Activated T-cell treated with anti-CD3 and anti-CD28 coated beads, Interleukin-2, amount 50 U/mL, for 24 hours (primary cell): Measurements from ENCODE around the gene ACAD8.
A peak's percentile ranks its signal among the peaks of the same experiment; 100 is the strongest.

Experiments
- DNase-seq: peaks from one replicate; pipeline ENCODE4 v3.0.0-alpha.2; 2020
- H3K27ac Mint-ChIP-seq: 2 replicates; pipeline ENCODE4 v1.8.0; 2020; ENCODE audit warnings: mild to moderate bottlenecking, mixed read lengths
- H3K27me3 Mint-ChIP-seq: 2 replicates; pipeline ENCODE4 v1.8.0; 2020; ENCODE audit warnings: mixed read lengths
- H3K36me3 Mint-ChIP-seq: 2 replicates; pipeline ENCODE4 v1.8.0; 2020; ENCODE audit warnings: low read depth, mixed read lengths
- H3K4me1 Mint-ChIP-seq: 2 replicates; pipeline ENCODE4 v1.8.0; 2020; ENCODE audit warnings: low read depth, mixed read lengths
- H3K4me3 Mint-ChIP-seq: 2 replicates; pipeline ENCODE4 v1.8.0; 2020; ENCODE audit warnings: mild to moderate bottlenecking, moderate library complexity, mixed read lengths
- H3K9me3 Mint-ChIP-seq: 2 replicates; pipeline ENCODE4 v1.8.0; 2020; ENCODE audit warnings: mixed read lengths

The ACAD8 gene

DNA sequence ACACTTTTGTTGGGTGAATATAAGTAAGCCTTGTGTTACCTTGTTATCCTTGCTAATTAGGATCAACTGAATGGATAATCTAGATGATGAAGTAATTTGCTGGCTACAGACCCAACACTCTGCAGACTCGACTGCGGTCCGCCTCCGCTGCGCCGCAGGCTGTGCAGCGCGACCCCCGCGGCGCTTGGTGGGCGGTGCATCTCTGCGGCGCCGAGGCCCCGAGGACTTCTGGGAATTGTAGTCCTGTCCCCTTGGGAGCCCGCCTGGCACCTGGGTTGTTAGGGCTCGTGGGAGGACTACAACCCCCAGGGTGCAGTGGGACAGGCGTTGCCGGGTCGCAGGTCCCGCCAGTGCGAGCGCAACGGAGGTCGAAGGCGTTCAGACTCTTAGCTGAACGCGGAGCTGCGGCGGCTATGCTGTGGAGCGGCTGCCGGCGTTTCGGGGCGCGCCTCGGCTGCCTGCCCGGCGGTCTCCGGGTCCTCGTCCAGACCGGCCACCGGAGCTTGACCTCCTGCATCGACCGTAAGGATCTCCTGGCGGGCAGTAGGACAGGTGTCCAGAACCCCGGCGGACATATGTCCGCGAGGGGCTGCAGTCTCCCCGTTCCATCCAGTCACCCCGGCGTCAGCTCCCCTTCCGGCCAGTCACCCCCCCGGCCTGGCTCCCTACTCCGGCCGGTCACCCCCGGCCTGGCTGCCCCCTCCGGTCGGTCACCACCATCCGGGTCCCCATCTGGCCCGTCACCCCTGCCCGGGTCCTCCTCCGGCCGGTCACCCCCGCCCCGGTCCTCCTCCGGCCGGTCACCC lies at the start of gene ACAD8, which contains the start of gene THYN1:
TSS of gene ACAD8 (plus strand) at position 381 of the 806 bp plus-strand sequence. CDS start at position 414, 33 bp downstream.
TSS of gene THYN1 (minus strand) at position 165 of the 806 bp plus-strand sequence. CDS start 470 bp downstream, outside the sequence.
- Mint-ChIP-seq H3K4me3 (peak within 1 kb of the TSS; percentile 86), H3K27ac (peak within 1 kb of the TSS; percentile 88), H3K9me3 (no peaks in the 10 kb centered on the region), H3K36me3 (peaks cover 71% of the 10 kb centered on the region), H3K27me3 (no peaks in the 10 kb centered on the region), H3K4me1 (peaks cover 47% of the 10 kb centered on the region)
- peak; percentile 94 for DNase-seq

DNA sequence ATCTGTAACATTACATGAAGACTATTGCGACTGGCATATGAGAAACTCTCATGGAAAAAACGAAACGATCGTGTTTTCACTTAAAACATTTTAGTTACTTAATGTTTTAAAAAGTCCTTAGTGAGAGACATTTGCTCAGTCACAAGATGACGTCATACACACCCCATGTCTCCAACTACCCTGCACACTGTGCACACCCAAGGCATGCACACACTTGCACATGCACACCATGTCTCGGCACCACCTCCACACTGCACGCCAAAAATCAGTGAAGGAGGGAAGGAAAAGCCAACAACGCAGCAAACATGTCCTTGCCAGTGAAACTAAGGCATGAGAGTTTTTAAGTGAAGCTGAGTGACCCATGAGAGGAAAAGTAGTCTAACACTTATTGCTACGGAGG lies 47.6 kb upstream of the ACAD8 start:
- H3K9me3 Mint-ChIP-seq = no peaks in the 10 kb centered on the region
- no peaks in the 10 kb centered on the region for H3K4me1 Mint-ChIP-seq
- H3K27me3 Mint-ChIP-seq = no peaks in the 10 kb centered on the region
- no peak overlapping the region for H3K27ac Mint-ChIP-seq
- no peak overlapping the region for H3K4me3 Mint-ChIP-seq
- DNase-seq = no peak
- H3K36me3 Mint-ChIP-seq = peaks cover 98% of the 10 kb centered on the region

GRCh38 chr11:134206185-134206584 lies 47.2 kb upstream of the ACAD8 start:
- H3K27ac Mint-ChIP-seq = no peak overlapping the region

DNA sequence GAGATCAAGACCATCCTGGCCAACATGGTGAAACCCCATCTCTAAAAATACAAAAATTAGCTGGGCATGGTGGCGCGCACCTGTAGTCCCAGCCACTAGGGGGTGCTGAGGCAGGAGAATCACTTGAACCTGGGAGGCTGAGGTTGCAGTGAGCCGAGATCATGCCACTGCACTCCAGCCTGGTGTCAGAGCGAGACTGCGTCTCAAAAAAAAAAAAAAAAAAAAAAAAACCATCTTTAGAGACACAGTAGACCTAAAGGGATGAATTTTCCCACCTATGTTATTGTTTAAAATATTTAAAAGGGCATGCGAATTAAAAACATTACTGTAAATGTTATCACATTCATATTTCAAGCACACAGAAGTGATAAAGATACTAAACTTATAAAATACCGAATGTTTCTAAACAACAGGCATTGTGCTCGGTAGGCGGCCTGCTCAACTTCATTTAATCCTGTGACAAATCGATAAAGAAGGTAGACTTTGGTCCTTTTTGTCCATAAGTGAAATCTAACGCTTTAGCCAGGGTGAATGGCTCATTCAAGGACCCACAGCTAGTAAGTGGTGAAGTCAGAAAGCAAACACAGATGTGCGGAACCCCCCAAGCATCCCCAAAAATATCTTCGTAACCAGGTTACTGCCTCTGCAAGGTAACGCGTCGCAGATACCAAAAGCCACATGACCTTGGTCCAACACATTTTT lies 45.7 kb upstream of the ACAD8 start:
- H3K27ac Mint-ChIP-seq = no peak overlapping the region
- H3K27me3 Mint-ChIP-seq = no peaks in the 10 kb centered on the region
- H3K9me3 Mint-ChIP-seq = no peaks in the 10 kb centered on the region
- peak; percentile 74 for DNase-seq
- peaks cover 1% of the 10 kb centered on the region for H3K4me1 Mint-ChIP-seq
- peaks cover 97% of the 10 kb centered on the region for H3K36me3 Mint-ChIP-seq
- H3K4me3 Mint-ChIP-seq = no peak overlapping the region

More at GRCh38 chr11:134206185-134206584, 47.2 kb upstream of the ACAD8 start:
- Mint-ChIP-seq H3K9me3 (no peaks in the 10 kb centered on the region), H3K4me1 (peaks cover 1% of the 10 kb centered on the region), H3K36me3 (peaks cover 98% of the 10 kb centered on the region), H3K27me3 (no peaks in the 10 kb centered on the region), H3K4me3 (no peak overlapping the region)
- no peak for DNase-seq

DNA sequence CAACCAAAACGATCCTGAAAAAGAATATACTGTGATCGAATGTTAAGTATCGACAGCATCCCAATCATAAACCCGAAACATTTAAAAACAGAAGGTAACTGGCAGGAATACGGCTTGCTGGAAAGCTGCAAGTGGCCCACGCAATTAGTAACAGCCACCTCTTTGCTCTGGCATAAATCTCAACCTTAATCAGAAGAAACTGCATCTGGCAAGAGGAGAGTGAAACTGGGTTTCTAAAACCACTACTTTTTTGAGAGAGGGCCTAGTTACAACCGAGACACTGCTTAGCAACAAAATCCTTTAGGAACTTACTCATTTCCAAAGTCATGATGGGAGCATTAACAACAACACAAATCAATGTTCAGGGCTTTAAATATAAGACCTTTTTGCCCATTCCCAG lies 37.5 kb upstream of the ACAD8 start:
- H3K9me3 Mint-ChIP-seq = no peaks in the 10 kb centered on the region
- DNase-seq = no peak
- H3K4me3 Mint-ChIP-seq = no peak overlapping the region
- H3K27me3 Mint-ChIP-seq = no peaks in the 10 kb centered on the region
- H3K36me3 Mint-ChIP-seq = peaks cover 88% of the 10 kb centered on the region
- no peak overlapping the region for H3K27ac Mint-ChIP-seq
- peaks cover 46% of the 10 kb centered on the region for H3K4me1 Mint-ChIP-seq

DNA sequence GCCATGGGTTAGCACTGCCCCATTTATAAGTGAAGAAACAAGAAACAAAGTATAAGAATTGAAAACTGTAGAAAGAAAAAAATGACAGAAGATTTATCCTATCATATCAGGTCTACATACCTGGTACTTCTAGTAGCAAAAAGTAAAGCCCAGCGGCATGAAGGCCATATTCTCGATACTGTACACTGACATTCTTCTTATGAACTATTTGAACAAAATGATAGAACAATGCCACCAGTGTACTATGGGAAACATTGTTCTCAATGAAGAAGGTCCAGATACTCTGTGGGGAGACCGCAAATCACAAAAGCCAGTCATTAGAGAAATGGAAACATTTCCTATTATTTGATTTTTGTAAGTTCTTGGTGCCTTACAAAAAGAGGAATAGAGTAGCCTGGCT lies 36.6 kb upstream of the ACAD8 start:
- no peak for DNase-seq
- Mint-ChIP-seq H3K27me3 (no peaks in the 10 kb centered on the region), H3K27ac (no peak overlapping the region), H3K9me3 (no peaks in the 10 kb centered on the region), H3K4me1 (peaks cover 55% of the 10 kb centered on the region), H3K4me3 (no peak overlapping the region), H3K36me3 (peaks cover 88% of the 10 kb centered on the region)

DNA sequence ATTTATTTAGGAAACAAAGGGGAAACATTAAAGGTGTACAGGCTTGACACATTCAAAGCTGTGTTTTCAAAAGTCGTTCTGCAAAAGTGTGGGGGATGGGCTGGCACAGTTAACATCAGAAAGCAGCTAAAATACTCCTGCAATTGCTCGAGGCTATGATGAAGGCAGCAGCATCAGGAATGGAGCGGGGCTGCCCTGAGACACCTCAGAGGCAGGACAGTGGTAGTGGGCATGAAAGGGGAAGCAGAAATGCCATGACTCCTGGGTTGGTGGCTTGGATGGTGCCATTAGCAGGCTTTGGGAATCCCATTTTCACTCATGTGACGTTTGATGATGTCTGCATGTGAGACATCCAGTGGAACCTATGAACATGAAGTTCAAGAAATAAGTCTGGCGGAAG lies 30.2 kb upstream of the ACAD8 start:
- Mint-ChIP-seq H3K27me3 (no peaks in the 10 kb centered on the region), H3K4me1 (peaks cover 68% of the 10 kb centered on the region), H3K4me3 (peak overlapping the region; percentile 95), H3K36me3 (peaks cover 63% of the 10 kb centered on the region), H3K9me3 (no peaks in the 10 kb centered on the region), H3K27ac (peak overlapping the region; percentile 96)
- DNase-seq = no peak

DNA sequence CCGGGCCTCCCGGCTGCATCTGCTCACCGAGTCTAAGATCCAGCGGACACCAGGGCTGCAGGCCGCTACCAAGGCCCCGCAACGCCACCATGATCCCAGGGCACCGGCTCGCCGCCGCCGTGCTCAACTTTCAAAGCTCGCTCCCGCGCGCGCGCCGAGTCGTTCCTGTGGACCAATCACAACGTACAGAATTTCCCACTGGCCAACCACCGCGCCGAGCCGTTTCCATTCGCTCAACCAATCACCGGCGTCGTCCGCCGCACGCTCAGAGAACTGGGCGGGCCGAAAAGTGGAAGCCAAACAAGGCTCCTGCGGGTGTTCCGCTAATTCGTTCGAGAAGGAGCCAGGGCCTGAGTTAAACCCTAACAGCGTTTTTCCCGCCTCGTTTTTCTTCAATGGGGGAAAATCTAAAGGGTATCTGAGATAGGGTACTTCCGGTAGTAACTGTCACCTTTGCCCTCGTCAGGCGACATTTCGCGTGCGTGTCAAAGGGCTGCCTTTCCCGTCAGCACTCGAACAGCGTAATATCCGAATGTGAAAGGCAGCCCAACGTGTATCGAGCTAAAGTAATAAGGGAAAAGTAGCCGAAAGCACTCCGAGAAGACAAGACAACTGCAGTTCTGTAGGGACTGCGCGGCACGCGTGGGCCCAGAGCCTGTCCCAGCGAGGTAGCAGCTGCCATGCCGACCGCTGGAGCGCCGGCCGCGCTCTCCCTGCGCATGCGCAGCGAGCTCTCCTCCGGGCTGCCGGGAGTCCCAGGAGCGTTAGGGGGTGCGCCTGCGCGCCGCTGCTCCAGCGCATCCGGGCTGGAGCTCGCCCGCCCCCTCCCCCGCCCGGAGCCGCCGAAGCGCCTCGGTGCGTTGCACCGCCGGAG lies 29.3 kb upstream of the ACAD8 start, which contains the start of the genes NCAPD3 and VPS26B:
TSS of gene NCAPD3 (minus strand) at position 132 of the 874 bp plus-strand sequence. CDS start at position 91, 41 bp downstream.
TSS of gene VPS26B (plus strand) at position 836 of the 874 bp plus-strand sequence. CDS start 452 bp downstream, outside the sequence.
- H3K4me1 Mint-ChIP-seq = peaks cover 68% of the 10 kb centered on the region
- peak within 1 kb of the TSS; percentile 99 for H3K27ac Mint-ChIP-seq
- peak; percentile 95 for DNase-seq
- H3K9me3 Mint-ChIP-seq = no peaks in the 10 kb centered on the region
- peaks cover 56% of the 10 kb centered on the region for H3K36me3 Mint-ChIP-seq
- peak within 1 kb of the TSS; percentile 95 for H3K4me3 Mint-ChIP-seq
- H3K27me3 Mint-ChIP-seq = no peaks in the 10 kb centered on the region

GRCh38 chr11:134224710-134225664 lies 28.4 kb upstream of the ACAD8 start:
- peaks cover 54% of the 10 kb centered on the region for H3K36me3 Mint-ChIP-seq
- no peaks in the 10 kb centered on the region for H3K27me3 Mint-ChIP-seq
- no peaks in the 10 kb centered on the region for H3K9me3 Mint-ChIP-seq
- DNase-seq = peak; percentile 78
- H3K4me1 Mint-ChIP-seq = peaks cover 74% of the 10 kb centered on the region
- H3K27ac Mint-ChIP-seq = peak overlapping the region; percentile 85
- peak overlapping the region; percentile 95 for H3K4me3 Mint-ChIP-seq

GRCh38 chr11:134226806-134227325 lies 26.5 kb upstream of the ACAD8 start:
- Mint-ChIP-seq H3K4me3 (peak overlapping the region; percentile 86), H3K36me3 (peaks cover 44% of the 10 kb centered on the region), H3K27ac (no peak overlapping the region), H3K27me3 (no peaks in the 10 kb centered on the region), H3K9me3 (no peaks in the 10 kb centered on the region), H3K4me1 (peaks cover 74% of the 10 kb centered on the region)
- no peak for DNase-seq

DNA sequence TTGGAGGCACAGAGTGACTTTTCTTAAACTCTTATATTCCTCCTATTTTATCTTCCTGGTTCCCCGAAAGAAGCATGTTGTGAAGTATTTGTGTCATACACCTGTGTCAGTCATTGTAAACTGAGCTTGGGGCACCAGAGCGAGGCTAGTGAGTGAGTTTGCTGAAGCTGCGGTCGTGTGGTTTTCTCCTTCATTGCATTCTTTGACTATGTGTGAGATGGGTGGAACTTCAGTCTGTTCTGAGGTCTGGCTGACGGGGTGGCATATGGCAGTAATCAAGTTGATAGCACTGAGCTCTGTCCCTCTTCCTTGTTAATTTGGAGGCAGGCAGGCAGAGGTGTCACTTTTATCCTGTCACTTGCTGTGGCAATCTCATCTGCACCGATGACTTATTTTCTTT lies 24.7 kb upstream of the ACAD8 start:
- H3K9me3 Mint-ChIP-seq = no peaks in the 10 kb centered on the region
- no peaks in the 10 kb centered on the region for H3K27me3 Mint-ChIP-seq
- H3K4me1 Mint-ChIP-seq = peaks cover 72% of the 10 kb centered on the region
- H3K36me3 Mint-ChIP-seq = peaks cover 35% of the 10 kb centered on the region
- peak overlapping the region; percentile 69 for H3K27ac Mint-ChIP-seq
- DNase-seq = no peak
- H3K4me3 Mint-ChIP-seq = no peak overlapping the region

DNA sequence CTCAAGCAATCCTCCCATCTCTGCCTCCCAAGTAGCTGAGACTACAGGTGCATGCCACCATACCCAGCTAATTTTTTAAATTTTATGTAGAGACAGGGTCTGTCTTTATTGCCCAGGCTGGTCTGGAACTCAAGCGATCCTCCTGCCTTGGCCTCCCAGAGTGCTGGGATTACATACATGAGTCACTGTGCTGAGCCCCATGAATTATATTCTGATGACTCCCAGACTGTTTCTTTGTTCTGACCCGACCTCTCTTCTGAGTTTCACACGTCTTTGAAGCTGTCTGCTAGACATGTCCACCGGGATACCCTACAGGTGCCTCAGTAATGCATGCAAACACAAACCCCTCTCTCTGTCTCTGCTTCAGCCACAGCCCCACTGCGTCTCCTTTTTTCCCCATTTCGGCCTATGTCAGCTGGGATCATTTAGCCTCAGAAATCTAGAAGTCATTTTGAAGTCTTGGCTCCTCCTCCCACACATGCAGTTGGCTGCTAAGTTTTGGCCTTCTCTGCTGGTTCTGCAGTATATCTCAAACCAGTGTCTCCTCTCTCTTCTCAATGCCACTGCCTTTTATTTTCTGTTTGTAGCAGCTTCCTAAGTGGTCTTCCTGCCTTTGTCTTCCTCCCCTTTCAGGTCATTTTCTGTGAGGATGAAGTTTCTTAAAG lies 24.1 kb upstream of the ACAD8 start:
- no peak overlapping the region for H3K4me3 Mint-ChIP-seq
- no peak for DNase-seq
- H3K27ac Mint-ChIP-seq = no peak overlapping the region
- H3K9me3 Mint-ChIP-seq = no peaks in the 10 kb centered on the region
- peaks cover 29% of the 10 kb centered on the region for H3K36me3 Mint-ChIP-seq
- peaks cover 72% of the 10 kb centered on the region for H3K4me1 Mint-ChIP-seq
- H3K27me3 Mint-ChIP-seq = no peaks in the 10 kb centered on the region

GRCh38 chr11:134230339-134230738 lies 23.0 kb upstream of the ACAD8 start:
- peak overlapping the region; percentile 48 for H3K27ac Mint-ChIP-seq
- no peak overlapping the region for H3K4me3 Mint-ChIP-seq
- H3K4me1 Mint-ChIP-seq = peaks cover 72% of the 10 kb centered on the region
- H3K9me3 Mint-ChIP-seq = no peaks in the 10 kb centered on the region
- no peaks in the 10 kb centered on the region for H3K27me3 Mint-ChIP-seq
- H3K36me3 Mint-ChIP-seq = peaks cover 35% of the 10 kb centered on the region
- no peak for DNase-seq
